Left ventricle myocardium inferior (tissue), 1 donor: ENCODE results near the gene B3GLCT. TPM values are rescaled to one million over a fixed set of nuclear protein-coding genes. Genes with fewer than 3 reads are reported as not detected.
A peak's percentile ranks its signal among the peaks of the same experiment; 100 is the strongest.

Experiments used
- DNase-seq: peaks from one replicate; pipeline ENCODE4 v3.0.0-alpha.2; 2020
- H3K27ac ChIP-seq: fragments of 200-600 bp; replicated peaks from 2 replicates; pipeline ENCODE4 v1.8.0; 2021
- H3K27me3 ChIP-seq: fragments of 200-600 bp; 2 replicates; pipeline ENCODE4 v1.8.0; 2021; ENCODE audit warnings: low read depth
- H3K36me3 ChIP-seq: fragments of 200-600 bp; 2 replicates; pipeline ENCODE4 v1.8.0; 2021
- H3K4me1 ChIP-seq: fragments of 200-600 bp; 2 replicates; pipeline ENCODE4 v1.8.0; 2021
- H3K4me3 ChIP-seq: fragments of 200-600 bp; 2 replicates; pipeline ENCODE4 v1.8.0; 2021; ENCODE audit warnings: mild to moderate bottlenecking, moderate library complexity
- H3K9me3 ChIP-seq: fragments of 200-600 bp; replicated peaks from 2 replicates; pipeline ENCODE4 v1.8.0; 2021
- intact Hi-C: fragments of 100-400 bp; cut with micrococcal nuclease; formaldehyde crosslinking; loops from one replicate; pipeline ENCODE4 v1.11.0; 2022
- total RNA-seq: library from RNA; stranded (reverse); fragmentation: NEBNext Ultra II Directional; extraction: Animal tissue kit (Norgen Biotek cat#: 25700); gene quantifications from one replicate; pipeline ENCODE4 v1.2.1, GENCODE V29; 2021
- TF ChIP-seq, protein P1 (sequence below): fragments of 200-600 bp; IDR thresholded peaks from 2 replicates; pipeline ENCODE4 v1.8.0; 2021; ENCODE audit warnings: antibody characterized with exemption, mild to moderate bottlenecking, borderline replicate concordance
- donor health status: DM: no; HTN: yes; CAD: no; lungs with severe emphysema.

The B3GLCT gene
- total RNA-seq, 1 donor from 2014 or later = 19.5 TPM

GRCh38 chr13:31168166-31168565 is 31.6 kb upstream of the B3GLCT start:
- intact Hi-C loops = no loop called here
- H3K9me3 ChIP-seq = no peaks in the 10 kb centered on the region
- H3K4me3 ChIP-seq = no peak overlapping the region
- no peak for DNase-seq
- no peaks in the 10 kb centered on the region for H3K27me3 ChIP-seq
- peaks cover under 1% of the 10 kb centered on the region for H3K4me1 ChIP-seq
- no peak overlapping the region for H3K27ac ChIP-seq
- no peaks in the 10 kb centered on the region for H3K36me3 ChIP-seq
- TF ChIP-seq, protein P1, sequence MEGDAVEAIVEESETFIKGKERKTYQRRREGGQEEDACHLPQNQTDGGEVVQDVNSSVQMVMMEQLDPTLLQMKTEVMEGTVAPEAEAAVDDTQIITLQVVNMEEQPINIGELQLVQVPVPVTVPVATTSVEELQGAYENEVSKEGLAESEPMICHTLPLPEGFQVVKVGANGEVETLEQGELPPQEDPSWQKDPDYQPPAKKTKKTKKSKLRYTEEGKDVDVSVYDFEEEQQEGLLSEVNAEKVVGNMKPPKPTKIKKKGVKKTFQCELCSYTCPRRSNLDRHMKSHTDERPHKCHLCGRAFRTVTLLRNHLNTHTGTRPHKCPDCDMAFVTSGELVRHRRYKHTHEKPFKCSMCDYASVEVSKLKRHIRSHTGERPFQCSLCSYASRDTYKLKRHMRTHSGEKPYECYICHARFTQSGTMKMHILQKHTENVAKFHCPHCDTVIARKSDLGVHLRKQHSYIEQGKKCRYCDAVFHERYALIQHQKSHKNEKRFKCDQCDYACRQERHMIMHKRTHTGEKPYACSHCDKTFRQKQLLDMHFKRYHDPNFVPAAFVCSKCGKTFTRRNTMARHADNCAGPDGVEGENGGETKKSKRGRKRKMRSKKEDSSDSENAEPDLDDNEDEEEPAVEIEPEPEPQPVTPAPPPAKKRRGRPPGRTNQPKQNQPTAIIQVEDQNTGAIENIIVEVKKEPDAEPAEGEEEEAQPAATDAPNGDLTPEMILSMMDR = no peak

DNA sequence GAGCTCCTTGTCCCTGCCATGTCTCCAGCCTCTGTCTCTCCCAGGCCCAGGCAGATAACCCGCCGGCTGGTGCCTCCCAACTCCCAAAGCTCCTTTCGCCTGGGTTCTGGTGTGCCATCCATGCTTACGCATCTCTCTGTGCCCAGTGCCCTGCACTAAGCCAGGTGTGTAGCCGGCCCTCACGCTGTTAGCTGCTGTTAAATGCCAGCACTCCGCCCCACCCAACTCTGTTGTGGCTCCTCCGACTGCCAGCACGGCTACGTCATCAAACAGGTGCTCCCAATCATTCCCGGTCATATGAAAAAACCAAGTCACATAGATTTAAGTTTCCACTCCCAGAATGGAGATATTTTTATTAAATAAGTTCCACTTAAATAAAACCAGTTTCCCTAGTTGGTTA is 31.0 kb upstream of the B3GLCT start:
- Histone ChIP-seq H3K4me3 (no peak overlapping the region), H3K9me3 (no peaks in the 10 kb centered on the region), H3K27ac (no peak overlapping the region), H3K27me3 (no peaks in the 10 kb centered on the region), H3K36me3 (no peaks in the 10 kb centered on the region), H3K4me1 (no peaks in the 10 kb centered on the region)
- intact Hi-C loops = no loop called here
- TF ChIP-seq, protein P1 = no peak
- DNase-seq = no peak

DNA sequence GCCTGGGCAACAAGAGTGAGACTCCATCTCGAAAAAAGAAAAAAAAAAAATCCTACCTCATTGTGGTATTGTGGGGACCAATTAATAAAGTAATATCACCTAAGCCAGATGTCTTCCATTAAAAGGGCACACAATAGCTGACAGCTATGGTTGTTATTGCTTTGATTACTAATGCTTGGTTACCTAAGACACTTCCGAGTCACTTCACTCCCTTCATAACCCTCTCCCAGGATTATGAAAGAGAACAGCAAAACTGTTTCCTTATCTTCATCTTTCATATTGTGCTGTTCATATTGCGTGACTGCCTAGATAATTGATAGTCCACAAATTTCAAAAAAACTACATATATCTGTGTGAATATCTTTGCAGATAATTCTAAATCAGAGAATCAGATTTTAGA is 27.8 kb upstream of the B3GLCT start:
- Histone ChIP-seq H3K9me3 (no peaks in the 10 kb centered on the region), H3K4me1 (no peaks in the 10 kb centered on the region), H3K27me3 (no peaks in the 10 kb centered on the region), H3K27ac (no peak overlapping the region), H3K36me3 (no peaks in the 10 kb centered on the region), H3K4me3 (no peak overlapping the region)
- TF ChIP-seq, protein P1 = no peak
- no peak for DNase-seq
- intact Hi-C loops = no loop called here

DNA sequence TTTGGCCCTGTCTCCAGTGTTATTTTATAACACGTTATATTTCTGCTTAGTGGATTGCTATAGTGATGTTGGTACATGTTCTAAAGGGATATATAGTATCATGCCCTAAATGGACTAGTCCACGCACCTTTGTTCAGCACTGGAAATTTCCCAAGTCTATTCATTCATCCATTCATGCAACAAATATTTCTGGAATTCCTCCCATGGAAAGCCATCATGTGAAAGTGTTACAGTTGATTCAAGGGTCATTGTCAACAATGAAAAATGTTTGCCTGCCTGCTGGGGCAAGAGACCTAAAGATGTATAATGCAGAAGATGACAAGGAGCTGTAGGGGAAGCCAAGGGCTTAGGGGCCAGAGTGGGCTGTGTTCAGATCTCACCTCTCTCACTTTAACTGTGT is 27.2 kb upstream of the B3GLCT start:
- intact Hi-C loops = no loop called here

GRCh38 chr13:31174018-31174417 is 25.8 kb upstream of the B3GLCT start:
- no peaks in the 10 kb centered on the region for H3K4me1 ChIP-seq
- intact Hi-C loops = no loop called here
- no peaks in the 10 kb centered on the region for H3K27me3 ChIP-seq
- H3K27ac ChIP-seq = no peak overlapping the region
- TF ChIP-seq, protein P1 = peak; percentile 35
- H3K36me3 ChIP-seq = no peaks in the 10 kb centered on the region
- no peak for DNase-seq
- H3K4me3 ChIP-seq = no peak overlapping the region
- no peaks in the 10 kb centered on the region for H3K9me3 ChIP-seq

More for the DNA sequence above, 27.2 kb upstream of the B3GLCT start:
- Histone ChIP-seq H3K27me3 (no peaks in the 10 kb centered on the region), H3K9me3 (no peaks in the 10 kb centered on the region), H3K4me1 (no peaks in the 10 kb centered on the region), H3K36me3 (no peaks in the 10 kb centered on the region), H3K4me3 (no peak overlapping the region), H3K27ac (no peak overlapping the region)
- TF ChIP-seq, protein P1 = no peak
- DNase-seq = no peak
